ENCODE data around the gene CDKAL1. TPM values are rescaled to one million over a fixed set of nuclear protein-coding genes. Genes with fewer than 3 reads are reported as not detected.
"Not testable (repeated sequence)": the region's sequence is repeated elsewhere in the genome, so short reads cannot be mapped to it uniquely, and the experiment has no call there.

CDKAL1 gene
- total RNA-seq, 4 donors from 2014 or later, result 24.7 to 32.8 (median 29.8) TPM

DNA sequence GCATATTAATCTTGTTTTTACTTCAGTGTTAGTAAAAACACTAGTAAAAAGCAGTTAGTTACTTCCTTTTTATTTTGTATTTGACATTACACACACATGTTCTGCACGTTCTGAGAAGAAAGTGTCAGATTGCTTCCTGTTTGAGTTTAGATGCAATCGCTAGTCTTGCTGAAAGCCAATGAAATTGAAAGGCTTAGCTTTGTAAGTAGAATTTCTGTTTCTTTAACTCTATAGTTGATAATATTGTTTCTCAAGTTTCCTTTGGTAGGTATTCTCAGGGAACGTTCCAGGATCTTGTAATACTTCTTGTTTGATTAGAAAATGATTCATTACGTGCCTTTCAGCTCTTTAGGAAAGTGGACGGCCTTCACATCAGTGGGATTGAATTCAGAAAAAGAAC is 55.0 kb downstream of the CDKAL1 start:
- Histone ChIP-seq H3K4me3 (replicated peaks in 1 of 3) (no peak overlapping the region), H3K27ac (no peak overlapping the region), H3K36me3 (no peaks in the 10 kb centered on the region), H3K27me3 (no peaks in the 10 kb centered on the region), H3K4me1 (peaks cover 4 to 7% of the 10 kb centered on the region in 2 donors), H3K9me3 (no peaks in the 10 kb centered on the region)
- no peak for TF ChIP-seq POLR2A (IDR thresholded peaks at IDR 0.05)
- TF ChIP-seq, protein P1, sequence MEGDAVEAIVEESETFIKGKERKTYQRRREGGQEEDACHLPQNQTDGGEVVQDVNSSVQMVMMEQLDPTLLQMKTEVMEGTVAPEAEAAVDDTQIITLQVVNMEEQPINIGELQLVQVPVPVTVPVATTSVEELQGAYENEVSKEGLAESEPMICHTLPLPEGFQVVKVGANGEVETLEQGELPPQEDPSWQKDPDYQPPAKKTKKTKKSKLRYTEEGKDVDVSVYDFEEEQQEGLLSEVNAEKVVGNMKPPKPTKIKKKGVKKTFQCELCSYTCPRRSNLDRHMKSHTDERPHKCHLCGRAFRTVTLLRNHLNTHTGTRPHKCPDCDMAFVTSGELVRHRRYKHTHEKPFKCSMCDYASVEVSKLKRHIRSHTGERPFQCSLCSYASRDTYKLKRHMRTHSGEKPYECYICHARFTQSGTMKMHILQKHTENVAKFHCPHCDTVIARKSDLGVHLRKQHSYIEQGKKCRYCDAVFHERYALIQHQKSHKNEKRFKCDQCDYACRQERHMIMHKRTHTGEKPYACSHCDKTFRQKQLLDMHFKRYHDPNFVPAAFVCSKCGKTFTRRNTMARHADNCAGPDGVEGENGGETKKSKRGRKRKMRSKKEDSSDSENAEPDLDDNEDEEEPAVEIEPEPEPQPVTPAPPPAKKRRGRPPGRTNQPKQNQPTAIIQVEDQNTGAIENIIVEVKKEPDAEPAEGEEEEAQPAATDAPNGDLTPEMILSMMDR (IDR thresholded peaks at IDR 0.05), result no peak
- no peak for DNase-seq
- intact Hi-C loops (cut with DNase I), result no loop called here
- WGBS, 2 donors, result 15 to 50% methylated on average over 5 of the region's 5 CpGs

- H3K4me1 ChIP-seq; H3K27ac ChIP-seq; H3K4me3 ChIP-seq (replicated peaks in 1 of 3); H3K9me3 ChIP-seq; H3K27me3 ChIP-seq; DNase-seq; intact Hi-C loops (cut with DNase I); H3K36me3 ChIP-seq: not testable (repeated sequence)
- 99 to 100% methylated on average over 3 of the region's 3 CpGs for WGBS, 2 donors
Measured at GRCh38 chr6:20590476-20590875, 56.2 kb downstream of the CDKAL1 start.

DNA sequence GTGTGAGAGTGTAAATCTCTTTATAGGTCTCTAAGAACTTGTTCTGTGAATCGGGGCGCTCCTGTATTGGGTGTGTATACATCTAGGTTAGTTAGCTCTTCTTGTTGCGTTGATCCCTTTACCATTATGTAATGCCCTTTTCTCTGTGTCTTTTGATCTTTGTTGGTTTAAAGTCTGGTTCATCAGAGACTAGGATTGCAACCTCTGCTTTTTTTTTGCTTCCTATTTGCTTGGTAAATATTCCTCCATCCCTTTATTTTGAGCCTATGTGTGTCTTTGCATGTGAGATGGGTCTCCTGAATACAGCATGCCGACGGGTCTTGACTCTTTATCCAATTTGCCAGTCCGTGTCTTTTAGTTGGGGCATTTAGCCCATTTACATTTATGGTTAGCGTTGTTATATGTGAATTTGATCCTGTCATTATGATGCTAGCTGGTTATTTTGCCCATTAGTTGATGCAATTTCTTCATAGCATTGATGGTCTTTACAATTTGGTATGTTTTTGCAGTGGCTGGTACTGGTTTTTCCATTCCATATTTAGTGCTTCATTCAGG is 60.1 kb downstream of the CDKAL1 start:
- DNase-seq; H3K27me3 ChIP-seq; H3K27ac ChIP-seq; intact Hi-C loops (cut with DNase I); H3K9me3 ChIP-seq; H3K4me1 ChIP-seq; H3K4me3 ChIP-seq (replicated peaks in 1 of 3): not testable (repeated sequence)
- 85 to 94% methylated on average over 7 of the region's 7 CpGs for WGBS, 2 donors
- H3K36me3 ChIP-seq, result peaks cover 0 to 11% of the 10 kb centered on the region in 2 donors

- Histone ChIP-seq H3K4me3 (replicated peaks in 1 of 3) (no peak overlapping the region), H3K27me3 (no peaks in the 10 kb centered on the region), H3K27ac (no peak overlapping the region), H3K36me3 (peaks cover 0 to 11% of the 10 kb centered on the region in 2 donors), H3K9me3 (no peaks in the 10 kb centered on the region), H3K4me1 (peaks cover 0 to 8% of the 10 kb centered on the region in 2 donors)
- intact Hi-C loops (cut with DNase I), result no loop called here
- no peak for TF ChIP-seq POLR2A (IDR thresholded peaks at IDR 0.05)
- TF ChIP-seq, protein P1 (IDR thresholded peaks at IDR 0.05), result no peak
- no peak for DNase-seq
- WGBS, 2 donors, result 30 to 35% methylated on average over 3 of the region's 3 CpGs
Measured at GRCh38 chr6:20599302-20600051, 65.2 kb downstream of the CDKAL1 start.

DNA sequence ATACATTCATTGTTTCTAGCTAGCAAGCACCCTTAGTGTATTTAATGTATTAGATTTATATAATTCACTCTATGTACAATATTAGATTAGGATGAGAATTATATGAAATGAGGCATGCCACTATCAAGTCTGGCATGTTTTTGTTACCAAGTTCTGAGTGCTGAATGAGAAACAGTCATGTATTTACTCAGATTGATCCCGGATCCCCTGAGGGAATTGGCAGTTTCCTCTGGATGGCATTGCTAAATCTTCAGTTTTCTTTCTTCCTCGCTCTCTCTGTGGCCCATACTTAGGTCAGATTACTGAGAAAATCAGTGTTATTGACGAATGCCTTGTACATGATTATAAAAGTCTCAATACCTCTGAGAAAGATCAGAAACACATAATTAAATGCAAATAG is 66.6 kb downstream of the CDKAL1 start:
- Histone ChIP-seq H3K4me3 (replicated peaks in 1 of 3) (no peak overlapping the region), H3K36me3 (peaks cover 0 to 9% of the 10 kb centered on the region in 2 donors), H3K27me3 (no peaks in the 10 kb centered on the region), H3K4me1 (peaks cover under 1 to 15% of the 10 kb centered on the region in 2 donors), H3K9me3 (no peaks in the 10 kb centered on the region), H3K27ac (no peak overlapping the region)
- no peak for TF ChIP-seq POLR2A (IDR thresholded peaks at IDR 0.05)
- TF ChIP-seq, protein P1 (IDR thresholded peaks at IDR 0.05), result no peak
- WGBS, 2 donors, result 94 to 95% methylated on average over 3 of the region's 3 CpGs
- no peak for DNase-seq
- intact Hi-C loops (cut with DNase I), result no loop called here

DNA sequence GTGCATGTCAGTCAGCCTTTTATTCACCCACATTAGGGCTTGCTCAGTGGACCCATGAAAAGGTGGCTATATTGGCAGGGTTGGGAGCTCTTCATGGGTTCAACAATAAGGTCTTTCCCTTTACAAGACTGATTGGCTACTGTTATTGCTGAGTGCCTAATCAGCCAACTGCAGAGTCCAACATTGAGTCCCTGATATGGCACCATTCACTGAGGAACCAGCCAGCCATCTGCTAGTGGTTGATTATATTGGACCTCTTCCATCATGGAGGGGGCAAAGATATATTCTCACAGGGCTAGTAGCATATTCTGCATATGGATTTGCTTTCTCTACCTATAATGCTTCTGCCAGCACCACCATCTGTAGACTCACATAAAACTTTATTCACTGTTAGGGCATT is 69.9 kb downstream of the CDKAL1 start:
- H3K27me3 ChIP-seq, result no peaks in the 10 kb centered on the region
- H3K4me3 ChIP-seq (replicated peaks in 1 of 3), result no peak overlapping the region
- peaks cover 12 to 23% of the 10 kb centered on the region in 2 donors for H3K4me1 ChIP-seq
- TF ChIP-seq, protein P1 (IDR thresholded peaks at IDR 0.05), result no peak
- no peak for TF ChIP-seq POLR2A (IDR thresholded peaks at IDR 0.05)
- no peaks in the 10 kb centered on the region for H3K9me3 ChIP-seq
- intact Hi-C loops (cut with DNase I), result no loop called here
- DNase-seq, result no peak
- no peaks in the 10 kb centered on the region for H3K36me3 ChIP-seq
- H3K27ac ChIP-seq, result no peak overlapping the region
